Neutrophil (primary cell): Measurements from ENCODE around the gene RBMS3.

ENCODE experiments used
- H3K27ac ChIP-seq: fragments of 200-600 bp; sonication (generic); 2 replicates; pipeline ENCODE4 v1.5.1; 2016; ENCODE audit warnings: mild to moderate bottlenecking, moderate library complexity
- H3K27me3 ChIP-seq: fragments of 200-600 bp; sonication (generic); 2 replicates; pipeline ENCODE4 v1.6.0; 2016; ENCODE audit warnings: mild to moderate bottlenecking
- H3K36me3 ChIP-seq: fragments of 200-600 bp; sonication (generic); 2 replicates; pipeline ENCODE4 v1.5.1; 2017
- H3K4me1 ChIP-seq, 2 experiments: fragments of 200-600 bp in 1 of 2; sonication (generic) in 1 of 2; 1 replicate in 1 of 2; 2 replicates in 1 of 2; pipeline versions ENCODE4 v1.5.1 to v1.6.1; 2013 to 2016; ENCODE audit warnings: low read depth in 1 of 2, low read length in 1 of 2, mild to moderate bottlenecking in 1 of 2, moderate library complexity in 1 of 2; ENCODE audit not compliant: control insufficient read depth in 1 of 2, insufficient read depth in 1 of 2
- H3K4me3 ChIP-seq, 2 experiments: fragments of 200-600 bp in 1 of 2; sonication (generic) in 1 of 2; 1 replicate in 1 of 2; 2 replicates in 1 of 2; pipeline ENCODE4 v1.5.1; 2013 to 2016; ENCODE audit warnings: low read depth in 1 of 2, low read length in 1 of 2, mild to moderate bottlenecking in 1 of 2, moderate library complexity in 1 of 2
- H3K9me3 ChIP-seq: fragments of 200-600 bp; sonication (generic); 2 replicates; pipeline ENCODE4 v1.5.1; 2016
- CTCF ChIP-seq: fragments of 200-600 bp; sonication (generic); IDR thresholded peaks from 2 replicates; pipeline ENCODE4 v1.5.1; 2016; ENCODE audit warnings: antibody characterized with exemption

The RBMS3 gene

GRCh38 chr3:29282427-29283230 is 1.8 kb downstream of the RBMS3 start:
- Histone ChIP-seq H3K4me1 (peaks cover 0 to 8% of the 10 kb centered on the region in 2 experiments), H3K27ac (no peak overlapping the region), H3K27me3 (peaks cover 27% of the 10 kb centered on the region), H3K9me3 (no peaks in the 10 kb centered on the region), H3K4me3 (no peak overlapping the region), H3K36me3 (no peaks in the 10 kb centered on the region)
- TF ChIP-seq CTCF: no peak

- peaks cover 27% of the 10 kb centered on the region for H3K27me3 ChIP-seq
- no peak for TF ChIP-seq CTCF
- no peak overlapping the region for H3K27ac ChIP-seq
- H3K4me1 ChIP-seq: peaks cover 0 to 8% of the 10 kb centered on the region in 2 experiments
- H3K4me3 ChIP-seq: no peak overlapping the region
- no peaks in the 10 kb centered on the region for H3K9me3 ChIP-seq
- no peaks in the 10 kb centered on the region for H3K36me3 ChIP-seq
Measured at GRCh38 chr3:29283231-29284119, 2.6 kb downstream of the RBMS3 start.

GRCh38 chr3:29284497-29284896 is 3.6 kb downstream of the RBMS3 start:
- Histone ChIP-seq H3K4me1 (peaks cover 0 to 8% of the 10 kb centered on the region in 2 experiments), H3K4me3 (no peak overlapping the region), H3K9me3 (no peaks in the 10 kb centered on the region), H3K36me3 (no peaks in the 10 kb centered on the region), H3K27me3 (peaks cover 27% of the 10 kb centered on the region), H3K27ac (no peak overlapping the region)
- TF ChIP-seq CTCF: no peak

GRCh38 chr3:29285471-29286071 is 4.7 kb downstream of the RBMS3 start:
- Histone ChIP-seq H3K27ac (no peak overlapping the region), H3K4me3 (no peak overlapping the region), H3K9me3 (no peaks in the 10 kb centered on the region), H3K4me1 (peaks cover 0 to 8% of the 10 kb centered on the region in 2 experiments), H3K27me3 (peaks cover 25% of the 10 kb centered on the region), H3K36me3 (no peaks in the 10 kb centered on the region)
- no peak for TF ChIP-seq CTCF

- Histone ChIP-seq H3K9me3 (no peaks in the 10 kb centered on the region), H3K27ac (no peak overlapping the region), H3K4me1 (peaks cover 0 to 2% of the 10 kb centered on the region in 2 experiments), H3K27me3 (peaks cover 16% of the 10 kb centered on the region), H3K4me3 (no peak overlapping the region), H3K36me3 (no peaks in the 10 kb centered on the region)
- no peak for TF ChIP-seq CTCF
Measured at GRCh38 chr3:29286478-29287240, 5.8 kb downstream of the RBMS3 start.
